ENCODE measurements around the gene SPTLC1.

DNA sequence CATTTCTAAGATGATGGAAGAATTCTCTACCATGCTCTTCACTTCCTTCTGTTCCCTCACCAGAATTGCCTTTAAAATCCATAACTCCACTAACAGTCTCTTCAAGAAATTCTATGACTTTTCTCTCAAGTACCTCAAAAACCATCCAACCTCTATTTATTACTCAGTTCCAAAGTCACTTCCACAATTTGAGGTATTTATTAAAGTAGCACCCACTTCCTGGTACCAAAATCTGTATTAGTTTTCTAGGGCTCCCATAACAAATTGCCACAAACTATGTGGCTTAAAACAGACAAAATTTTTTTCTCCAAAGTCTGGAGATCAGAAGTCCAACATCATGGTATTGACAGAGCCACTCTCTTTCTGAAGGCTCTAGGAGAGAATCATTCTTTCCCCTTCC is 4.9 kb upstream of the SPTLC1 start:
- TF ChIP-seq POLR2A (IDR thresholded peaks at IDR 0.05): no peak
- TF ChIP-seq CTCF (IDR thresholded peaks at IDR 0.05): no peak
